GM12891 (cell line): ENCODE measurements around the gene TMEM200B.

ENCODE experiments used
- POLR2AphosphoS5 ChIP-seq: IDR thresholded peaks from 2 replicates; pipeline ENCODE4 v1.6.1; 2011; ENCODE audit warnings: low read depth, low read length, control low read depth
- SPI1 ChIP-seq: IDR thresholded peaks from 2 replicates; pipeline ENCODE4 v1.6.1; 2011; ENCODE audit warnings: low read depth, low read length, control low read depth

GRCh38 chr1:29117381-29117780, 6.3 kb downstream of the TMEM200B start:
- TF ChIP-seq POLR2AphosphoS5 (no peak), SPI1 (no peak)
